Mammary epithelial cell (primary cell): ENCODE data around the gene MUC12.
"Not testable (repeated sequence)": the region's sequence is repeated elsewhere in the genome, so short reads cannot be mapped to it uniquely, and the experiment has no call there.

Source experiments
- CTCF ChIP-seq, 2 donors: IDR thresholded peaks in 1 of 2; conservative IDR thresholded peaks in 1 of 2; 2 replicates each; pipeline ENCODE4 v1.5.1; 2011 to 2012; ENCODE audit warnings: inconsistent platforms in 2 of 2, low read length in 2 of 2, mild to moderate bottlenecking in 2 of 2, control low read depth in 1 of 2, low read depth in 1 of 2; ENCODE audit not compliant: insufficient read depth in 1 of 2; ENCODE audit errors: extremely low read depth in 1 of 2
- EZH2 ChIP-seq: IDR thresholded peaks from 2 replicates; pipeline ENCODE4 v1.6.1; 2012; ENCODE audit warnings: low read length, inconsistent platforms, borderline replicate concordance

- not testable (repeated sequence) for TF ChIP-seq CTCF (conservative IDR thresholded peaks at IDR 0.05 in 1 of 2, IDR thresholded peaks at IDR 0.05 in 1 of 2; ENCODE audit: extremely low read depth in 1 of 2, insufficient read depth in 1 of 2, low read depth in 1 of 2, low read length in 2 of 2); EZH2
These were observed 15.0 kb downstream of the MUC12 start for GRCh38 chr7:100984241-100984918.
